ENCODE data around the gene ACY1.

DNA sequence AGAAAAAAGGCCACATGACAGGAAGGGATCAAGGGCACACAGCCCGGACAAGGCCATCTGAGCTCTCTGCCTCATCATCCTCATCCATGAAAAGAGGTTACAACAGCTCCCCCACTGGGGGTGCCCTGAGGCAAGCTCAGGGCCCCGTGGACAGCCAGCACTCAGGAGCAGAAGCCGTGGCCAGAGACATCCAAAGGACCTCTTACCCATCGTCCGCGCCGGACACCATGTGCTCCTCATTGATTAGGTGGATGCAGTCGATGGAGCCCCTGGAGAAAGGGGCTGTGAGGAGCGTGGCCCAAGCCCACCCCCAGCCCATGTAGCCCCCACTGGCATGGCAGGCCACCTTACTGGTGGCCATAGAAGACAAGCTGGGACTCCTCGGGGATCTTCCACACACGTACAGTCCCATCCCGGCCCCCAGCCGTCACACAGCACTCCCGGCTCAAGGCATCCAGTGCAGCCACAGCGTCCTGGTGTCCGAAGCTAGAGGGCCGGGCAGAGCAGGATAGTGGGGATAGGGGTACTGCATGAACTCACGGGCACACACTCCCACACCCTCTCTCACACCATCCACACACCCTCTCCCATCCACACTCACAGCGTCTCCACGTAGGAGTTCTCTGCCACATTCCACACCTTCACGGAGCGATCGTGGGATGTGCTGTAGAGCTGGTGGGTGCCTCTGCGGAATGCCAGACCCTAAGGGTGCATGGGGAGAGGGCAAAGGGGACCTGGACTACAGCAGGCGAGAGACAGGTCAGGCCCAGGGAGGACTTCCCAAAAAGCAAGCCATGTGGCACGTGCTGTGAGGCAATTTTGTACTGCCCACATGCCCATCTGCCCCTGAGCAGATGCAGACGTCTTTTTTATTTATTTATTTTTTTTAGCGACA lies 48.1 kb upstream of the ACY1 start:
- TF ChIP-seq POLR2A (IDR thresholded peaks at IDR 0.05), result no peak
- TF ChIP-seq, protein P1, sequence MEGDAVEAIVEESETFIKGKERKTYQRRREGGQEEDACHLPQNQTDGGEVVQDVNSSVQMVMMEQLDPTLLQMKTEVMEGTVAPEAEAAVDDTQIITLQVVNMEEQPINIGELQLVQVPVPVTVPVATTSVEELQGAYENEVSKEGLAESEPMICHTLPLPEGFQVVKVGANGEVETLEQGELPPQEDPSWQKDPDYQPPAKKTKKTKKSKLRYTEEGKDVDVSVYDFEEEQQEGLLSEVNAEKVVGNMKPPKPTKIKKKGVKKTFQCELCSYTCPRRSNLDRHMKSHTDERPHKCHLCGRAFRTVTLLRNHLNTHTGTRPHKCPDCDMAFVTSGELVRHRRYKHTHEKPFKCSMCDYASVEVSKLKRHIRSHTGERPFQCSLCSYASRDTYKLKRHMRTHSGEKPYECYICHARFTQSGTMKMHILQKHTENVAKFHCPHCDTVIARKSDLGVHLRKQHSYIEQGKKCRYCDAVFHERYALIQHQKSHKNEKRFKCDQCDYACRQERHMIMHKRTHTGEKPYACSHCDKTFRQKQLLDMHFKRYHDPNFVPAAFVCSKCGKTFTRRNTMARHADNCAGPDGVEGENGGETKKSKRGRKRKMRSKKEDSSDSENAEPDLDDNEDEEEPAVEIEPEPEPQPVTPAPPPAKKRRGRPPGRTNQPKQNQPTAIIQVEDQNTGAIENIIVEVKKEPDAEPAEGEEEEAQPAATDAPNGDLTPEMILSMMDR (IDR thresholded peaks at IDR 0.05), result no peak

All from suprapubic skin (tissue), 3 donors.